Measurements from ENCODE around the gene GLIPR1L1.

DNA sequence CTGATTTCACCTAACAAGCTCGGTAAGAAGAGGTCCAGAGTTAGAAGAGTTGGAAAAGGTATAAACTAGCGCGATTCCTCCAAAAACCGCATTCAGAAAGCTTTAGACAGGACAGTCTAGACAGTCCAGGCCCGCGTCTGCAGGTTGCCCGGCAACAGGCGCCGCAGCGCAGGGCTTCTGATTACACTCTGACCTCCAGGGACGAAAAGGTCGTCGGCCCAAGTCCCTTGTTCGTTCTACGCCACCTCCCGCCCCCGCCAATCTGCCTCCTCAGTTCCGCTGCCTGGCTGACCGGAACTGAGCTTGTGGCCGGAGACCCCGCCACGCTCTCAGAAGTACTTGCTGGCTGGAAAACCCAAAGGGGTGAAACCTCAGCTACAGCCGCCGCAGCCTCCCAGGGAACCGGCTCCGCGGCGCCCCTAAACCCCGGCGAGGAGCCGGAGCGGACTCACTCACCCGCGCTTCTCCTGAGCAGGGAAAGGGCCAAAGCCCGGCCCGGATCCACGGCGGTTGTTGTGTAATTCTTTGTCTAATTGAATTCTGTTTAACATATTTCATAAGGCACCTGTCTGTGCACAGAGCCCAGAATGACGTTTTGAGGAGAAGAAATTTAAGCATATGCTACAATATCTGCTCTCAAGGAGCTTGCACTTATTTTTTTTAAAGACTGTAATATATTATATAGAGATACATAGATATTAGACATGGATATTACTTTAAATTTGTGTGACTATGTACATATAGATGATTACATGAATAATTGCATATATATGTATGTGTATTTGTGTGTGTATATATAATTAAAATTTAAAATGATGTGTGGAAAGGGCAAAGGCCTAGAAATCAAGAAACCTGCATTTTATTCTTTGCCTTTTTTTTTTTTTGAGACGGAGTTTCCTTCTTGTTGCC, 4.3 kb upstream of the GLIPR1L1 start, which contains the start of gene CAPS2:
- TF ChIP-seq, protein P1, sequence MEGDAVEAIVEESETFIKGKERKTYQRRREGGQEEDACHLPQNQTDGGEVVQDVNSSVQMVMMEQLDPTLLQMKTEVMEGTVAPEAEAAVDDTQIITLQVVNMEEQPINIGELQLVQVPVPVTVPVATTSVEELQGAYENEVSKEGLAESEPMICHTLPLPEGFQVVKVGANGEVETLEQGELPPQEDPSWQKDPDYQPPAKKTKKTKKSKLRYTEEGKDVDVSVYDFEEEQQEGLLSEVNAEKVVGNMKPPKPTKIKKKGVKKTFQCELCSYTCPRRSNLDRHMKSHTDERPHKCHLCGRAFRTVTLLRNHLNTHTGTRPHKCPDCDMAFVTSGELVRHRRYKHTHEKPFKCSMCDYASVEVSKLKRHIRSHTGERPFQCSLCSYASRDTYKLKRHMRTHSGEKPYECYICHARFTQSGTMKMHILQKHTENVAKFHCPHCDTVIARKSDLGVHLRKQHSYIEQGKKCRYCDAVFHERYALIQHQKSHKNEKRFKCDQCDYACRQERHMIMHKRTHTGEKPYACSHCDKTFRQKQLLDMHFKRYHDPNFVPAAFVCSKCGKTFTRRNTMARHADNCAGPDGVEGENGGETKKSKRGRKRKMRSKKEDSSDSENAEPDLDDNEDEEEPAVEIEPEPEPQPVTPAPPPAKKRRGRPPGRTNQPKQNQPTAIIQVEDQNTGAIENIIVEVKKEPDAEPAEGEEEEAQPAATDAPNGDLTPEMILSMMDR (tag by site-specific recombination; IDR thresholded peaks at IDR 0.05): no peak
- TF ChIP-seq, protein P2, sequence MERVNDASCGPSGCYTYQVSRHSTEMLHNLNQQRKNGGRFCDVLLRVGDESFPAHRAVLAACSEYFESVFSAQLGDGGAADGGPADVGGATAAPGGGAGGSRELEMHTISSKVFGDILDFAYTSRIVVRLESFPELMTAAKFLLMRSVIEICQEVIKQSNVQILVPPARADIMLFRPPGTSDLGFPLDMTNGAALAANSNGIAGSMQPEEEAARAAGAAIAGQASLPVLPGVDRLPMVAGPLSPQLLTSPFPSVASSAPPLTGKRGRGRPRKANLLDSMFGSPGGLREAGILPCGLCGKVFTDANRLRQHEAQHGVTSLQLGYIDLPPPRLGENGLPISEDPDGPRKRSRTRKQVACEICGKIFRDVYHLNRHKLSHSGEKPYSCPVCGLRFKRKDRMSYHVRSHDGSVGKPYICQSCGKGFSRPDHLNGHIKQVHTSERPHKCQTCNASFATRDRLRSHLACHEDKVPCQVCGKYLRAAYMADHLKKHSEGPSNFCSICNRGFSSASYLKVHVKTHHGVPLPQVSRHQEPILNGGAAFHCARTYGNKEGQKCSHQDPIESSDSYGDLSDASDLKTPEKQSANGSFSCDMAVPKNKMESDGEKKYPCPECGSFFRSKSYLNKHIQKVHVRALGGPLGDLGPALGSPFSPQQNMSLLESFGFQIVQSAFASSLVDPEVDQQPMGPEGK (tag by site-specific recombination; IDR thresholded peaks at IDR 0.05): peak; percentile 40; the same call in 1 of the 2 replicates
